Trophoblast cell (in vitro differentiated cells and primary cell): ENCODE data around the gene INTS1.

Experiments used
- DNase-seq, 2 donors: peaks; one replicate each; pipeline ENCODE4 v3.0.0-alpha.2; 2016
- H2AFZ ChIP-seq: 2 replicates; pipeline ENCODE4 v1.6.1; 2013; ENCODE audit warnings: low read length, moderate library complexity, mild to moderate bottlenecking; ENCODE audit not compliant: insufficient read depth, poor library complexity
- H2AK5ac ChIP-seq: 2 replicates; pipeline ENCODE4 v1.6.1; 2013; ENCODE audit warnings: mild to moderate bottlenecking, low read length
- H2BK120ac ChIP-seq: 2 replicates; pipeline ENCODE4 v1.6.1; 2013; ENCODE audit warnings: low read length, mild to moderate bottlenecking, moderate library complexity; ENCODE audit not compliant: insufficient read depth, poor library complexity
- H2BK12ac ChIP-seq: 2 replicates; pipeline ENCODE4 v1.6.1; 2013; ENCODE audit warnings: mild to moderate bottlenecking, low read length, moderate library complexity
- H2BK5ac ChIP-seq: 2 replicates; pipeline ENCODE4 v1.6.1; 2013; ENCODE audit warnings: low read length, low read depth, moderate library complexity, mild to moderate bottlenecking; ENCODE audit not compliant: poor library complexity
- H3K14ac ChIP-seq: 2 replicates; pipeline ENCODE4 v1.6.1; 2013; ENCODE audit warnings: mild to moderate bottlenecking, low read length
- H3K18ac ChIP-seq: 2 replicates; pipeline ENCODE4 v1.6.1; 2013; ENCODE audit warnings: mild to moderate bottlenecking, low read length
- H3K23ac ChIP-seq: 2 replicates; pipeline ENCODE4 v1.6.1; 2013; ENCODE audit warnings: low read length
- H3K27ac ChIP-seq: 2 replicates; pipeline ENCODE4 v1.5.1; 2013; ENCODE audit warnings: low read depth, mild to moderate bottlenecking, inconsistent platforms, low read length, moderate library complexity
- H3K27me3 ChIP-seq: 2 replicates; pipeline ENCODE4 v1.6.1; 2013; ENCODE audit warnings: inconsistent platforms, mild to moderate bottlenecking, low read length, moderate library complexity; ENCODE audit not compliant: insufficient read depth
- H3K36me3 ChIP-seq, 2 experiments: 1 replicate in 1 of 2; 2 replicates in 1 of 2; pipeline ENCODE4 v1.6.1; 2013; ENCODE audit warnings: low read length in 2 of 2, mild to moderate bottlenecking in 2 of 2, moderate library complexity in 1 of 2; ENCODE audit not compliant: insufficient read depth in 2 of 2, control insufficient read depth in 1 of 2
- H3K4ac ChIP-seq: 2 replicates; pipeline ENCODE4 v1.6.1; 2013; ENCODE audit warnings: low read depth, mild to moderate bottlenecking, low read length, moderate library complexity
- H3K4me1 ChIP-seq, 2 experiments: 1 replicate in 1 of 2; 2 replicates in 1 of 2; pipeline ENCODE4 v1.6.1; 2013; ENCODE audit warnings: low read length in 2 of 2, mild to moderate bottlenecking in 2 of 2, moderate library complexity in 1 of 2; ENCODE audit not compliant: insufficient read depth in 2 of 2, control insufficient read depth in 1 of 2
- H3K4me2 ChIP-seq: 2 replicates; pipeline ENCODE4 v1.6.1; 2013; ENCODE audit warnings: inconsistent platforms, mild to moderate bottlenecking, low read length, moderate library complexity
- H3K4me3 ChIP-seq: 2 replicates; pipeline ENCODE4 v1.5.1; 2013; ENCODE audit warnings: mild to moderate bottlenecking, low read depth, low read length, inconsistent platforms
- H3K79me1 ChIP-seq: one replicate; pipeline ENCODE4 v1.6.1; 2013; ENCODE audit warnings: low read length
- H3K79me2 ChIP-seq: 2 replicates; pipeline ENCODE4 v1.6.1; 2013; ENCODE audit warnings: low read length, mild to moderate bottlenecking; ENCODE audit not compliant: control insufficient read depth, insufficient read depth, poor library complexity
- H3K9ac ChIP-seq: 2 replicates; pipeline ENCODE4 v1.6.1; 2013; ENCODE audit warnings: mild to moderate bottlenecking, low read length
- H3K9me3 ChIP-seq: 2 replicates; pipeline ENCODE4 v1.6.1; 2013; ENCODE audit warnings: low read depth, mild to moderate bottlenecking, control low read depth, inconsistent platforms, low read length; ENCODE audit not compliant: insufficient read depth
- H4K12ac ChIP-seq: 2 replicates; pipeline ENCODE4 v1.6.1; 2013; ENCODE audit warnings: low read depth, mild to moderate bottlenecking, low read length, moderate library complexity
- H4K8ac ChIP-seq: 2 replicates; pipeline ENCODE4 v1.6.1; 2013; ENCODE audit warnings: low read depth, mild to moderate bottlenecking, low read length, moderate library complexity
- H4K91ac ChIP-seq: one replicate; pipeline ENCODE4 v1.6.1; 2013; ENCODE audit warnings: low read depth, mild to moderate bottlenecking, low read length, moderate library complexity
- whole genome bisulfite sequencing: extraction: QIAGEN DNeasy Blood & Tissue Kit; methylation state at CpG from one replicate; pipeline ENCODE4 v1.1.7; 2013; ENCODE audit warnings: missing lambda C conversion rate; ENCODE audit not compliant: insufficient read length, insufficient coverage; ENCODE audit errors: extremely low coverage; 5-methylcytosine and 5-hydroxymethylcytosine counted together

INTS1 gene

DNA sequence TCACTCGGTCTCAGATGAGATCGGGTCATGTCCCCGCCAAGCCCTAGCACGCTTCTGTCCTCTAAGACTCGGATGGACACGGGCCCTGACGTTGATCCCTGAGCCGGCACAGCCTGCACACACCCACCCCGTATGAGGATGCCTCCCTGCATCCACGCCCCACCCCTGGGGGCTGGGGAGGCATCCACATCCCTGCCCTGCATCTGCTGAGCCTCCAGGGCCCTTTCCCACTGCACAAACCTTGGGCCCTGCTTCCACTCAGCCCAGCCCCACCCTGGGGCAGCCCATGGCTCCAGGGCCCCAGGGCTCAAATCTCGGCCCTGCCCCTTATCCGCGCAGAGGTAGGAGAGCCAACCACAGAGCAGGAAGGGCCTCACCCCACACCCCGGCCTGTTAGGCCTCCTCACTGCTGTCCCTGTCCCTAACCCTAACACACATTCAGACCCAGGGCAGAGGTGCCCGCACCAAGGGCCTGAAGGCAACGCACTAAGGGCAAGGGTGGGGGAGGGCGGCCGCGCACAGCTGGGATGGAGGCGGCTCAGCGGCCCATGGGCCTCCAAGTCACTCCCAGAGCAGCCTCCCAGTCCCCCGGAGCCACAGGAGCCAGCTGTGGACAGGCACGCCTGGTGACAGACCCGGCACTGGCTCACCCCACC is 35.4 kb downstream of the INTS1 start:
- Histone ChIP-seq H3K4ac (no peak overlapping the region), H3K4me1 (peaks cover 0 to 2% of the 10 kb centered on the region in 2 experiments), H3K18ac (no peak overlapping the region), H4K8ac (no peak overlapping the region), H3K27ac (no peak overlapping the region), H2BK12ac (no peak overlapping the region), H3K23ac (no peak overlapping the region), H3K79me2 (no peaks in the 10 kb centered on the region), H3K4me3 (no peak overlapping the region), H4K12ac (peak overlapping the region; percentile 17), H2AFZ (no peak overlapping the region), H2AK5ac (no peak overlapping the region), H3K79me1 (peaks cover 3% of the 10 kb centered on the region), H4K91ac (peak overlapping the region; percentile 48), H3K9me3 (no peaks in the 10 kb centered on the region), H2BK5ac (peak overlapping the region; percentile 47), H3K9ac (no peak overlapping the region), H2BK120ac (no peak overlapping the region), H3K27me3 (no peaks in the 10 kb centered on the region), H3K14ac (no peak overlapping the region), H3K36me3 (peaks cover 44 to 48% of the 10 kb centered on the region in 2 experiments), H3K4me2 (no peak overlapping the region)
- peak in 1 of 2 donors; percentile 35 for DNase-seq
- WGBS = no CpG with 5 or more reads among the region's 24 CpGs

GRCh38 chr7:1468203-1468602 is 36.0 kb downstream of the INTS1 start:
- H3K9me3 ChIP-seq = no peaks in the 10 kb centered on the region
- H3K4me2 ChIP-seq = no peak overlapping the region
- H3K4ac ChIP-seq = no peak overlapping the region
- H4K12ac ChIP-seq = peak overlapping the region; percentile 3
- H3K27ac ChIP-seq = no peak overlapping the region
- H3K14ac ChIP-seq = no peak overlapping the region
- peaks cover 0 to 2% of the 10 kb centered on the region in 2 experiments for H3K4me1 ChIP-seq
- no peak overlapping the region for H3K18ac ChIP-seq
- WGBS = no CpG with 5 or more reads among the region's 13 CpGs
- no peaks in the 10 kb centered on the region for H3K79me2 ChIP-seq
- H3K79me1 ChIP-seq = peaks cover 3% of the 10 kb centered on the region
- H3K9ac ChIP-seq = no peak overlapping the region
- no peak overlapping the region for H2BK12ac ChIP-seq
- H4K91ac ChIP-seq = peak overlapping the region; percentile 34
- no peak overlapping the region for H2BK120ac ChIP-seq
- peaks cover 38 to 43% of the 10 kb centered on the region in 2 experiments for H3K36me3 ChIP-seq
- no peak overlapping the region for H2AFZ ChIP-seq
- no peak overlapping the region for H3K23ac ChIP-seq
- no peak for DNase-seq
- H3K4me3 ChIP-seq = no peak overlapping the region
- no peaks in the 10 kb centered on the region for H3K27me3 ChIP-seq
- no peak overlapping the region for H2AK5ac ChIP-seq
- H2BK5ac ChIP-seq = peak overlapping the region; percentile 20
- H4K8ac ChIP-seq = no peak overlapping the region

GRCh38 chr7:1466524-1467271 is 37.5 kb downstream of the INTS1 start:
- H2BK5ac ChIP-seq = no peak overlapping the region
- H3K14ac ChIP-seq = no peak overlapping the region
- no peak overlapping the region for H2AFZ ChIP-seq
- H3K4me1 ChIP-seq = peaks cover 0 to 2% of the 10 kb centered on the region in 2 experiments
- no peak overlapping the region for H2AK5ac ChIP-seq
- H2BK12ac ChIP-seq = peak overlapping the region; percentile 27
- H3K4me3 ChIP-seq = no peak overlapping the region
- H4K12ac ChIP-seq = no peak overlapping the region
- peaks cover 23 to 30% of the 10 kb centered on the region in 2 experiments for H3K36me3 ChIP-seq
- no peak overlapping the region for H3K4ac ChIP-seq
- H3K18ac ChIP-seq = no peak overlapping the region
- H3K27me3 ChIP-seq = no peaks in the 10 kb centered on the region
- peak in 1 of 2 donors; percentile 27 for DNase-seq
- no peak overlapping the region for H3K23ac ChIP-seq
- no peak overlapping the region for H3K27ac ChIP-seq
- no CpG with 5 or more reads among the region's 17 CpGs for WGBS
- H3K9ac ChIP-seq = no peak overlapping the region
- no peaks in the 10 kb centered on the region for H3K9me3 ChIP-seq
- H4K8ac ChIP-seq = peak overlapping the region; percentile 36
- peaks cover 3% of the 10 kb centered on the region for H3K79me1 ChIP-seq
- H3K79me2 ChIP-seq = no peaks in the 10 kb centered on the region
- no peak overlapping the region for H2BK120ac ChIP-seq
- no peak overlapping the region for H3K4me2 ChIP-seq
- H4K91ac ChIP-seq = peak overlapping the region; percentile 4

DNA sequence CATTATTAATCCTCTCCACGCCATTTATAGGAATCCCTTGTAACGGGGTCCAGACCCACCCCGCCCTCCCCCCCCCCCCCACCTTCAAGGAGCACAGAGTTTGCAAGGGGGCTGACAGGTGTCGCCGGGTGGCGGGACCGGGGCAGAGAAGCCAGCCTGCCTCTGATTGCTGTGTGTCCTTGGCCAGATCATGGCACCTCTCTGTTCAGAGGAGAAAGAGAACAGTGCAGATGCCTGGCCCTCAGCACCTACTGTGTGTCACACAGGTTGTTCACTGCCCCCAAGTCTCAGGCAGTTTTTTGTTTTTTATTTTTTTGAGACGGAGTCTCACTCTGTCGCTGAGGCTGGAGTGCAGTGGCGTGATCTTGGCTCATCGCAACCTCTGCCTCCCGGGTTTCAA is 39.5 kb downstream of the INTS1 start:
- WGBS = no CpG with 5 or more reads among the region's 12 CpGs
- Histone ChIP-seq H3K4me1 (peaks cover 12 to 13% of the 10 kb centered on the region in 2 experiments), H3K23ac (no peak overlapping the region), H3K27ac (no peak overlapping the region), H3K9ac (no peak overlapping the region), H3K9me3 (peaks cover 2% of the 10 kb centered on the region), H3K4me2 (no peak overlapping the region), H4K12ac (no peak overlapping the region), H3K27me3 (no peaks in the 10 kb centered on the region), H4K91ac (no peak overlapping the region), H3K14ac (no peak overlapping the region), H3K4me3 (no peak overlapping the region), H2AFZ (no peak overlapping the region), H2AK5ac (no peak overlapping the region), H3K36me3 (peaks cover 4 to 10% of the 10 kb centered on the region in 2 experiments), H3K79me2 (no peaks in the 10 kb centered on the region), H3K79me1 (peaks cover 12% of the 10 kb centered on the region), H3K4ac (no peak overlapping the region), H4K8ac (no peak overlapping the region), H2BK12ac (no peak overlapping the region), H2BK120ac (no peak overlapping the region), H2BK5ac (no peak overlapping the region), H3K18ac (no peak overlapping the region)
- DNase-seq = no peak
